Nucleus accumbens (tissue), 56 donors: ENCODE data around the gene NEDD4L.
A peak's percentile ranks its signal among the peaks of the same experiment; 100 is the strongest.

Experiments
- DNase-seq, 56 donors: peaks; one replicate each; lab custom pipeline; 2025; lab: John Stamatoyannopoulos, UW

Gene NEDD4L

DNA sequence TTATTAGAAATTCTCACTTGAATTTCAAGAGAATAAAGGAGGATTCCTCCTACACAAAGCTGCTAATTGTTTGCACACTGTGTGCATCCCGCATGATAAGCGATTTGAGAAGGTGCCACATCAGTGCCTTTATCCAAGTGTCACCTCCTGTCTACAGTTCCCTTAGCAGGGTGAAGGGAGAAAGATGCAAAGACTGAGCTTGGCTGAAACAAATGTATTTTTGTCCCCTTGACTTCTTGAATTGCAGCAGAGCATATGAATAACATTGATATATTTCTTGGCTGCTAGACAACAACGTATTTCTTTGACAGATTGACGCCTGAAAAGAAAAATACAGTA lies 255.1 kb downstream of the NEDD4L start:
- no peak for DNase-seq

DNA sequence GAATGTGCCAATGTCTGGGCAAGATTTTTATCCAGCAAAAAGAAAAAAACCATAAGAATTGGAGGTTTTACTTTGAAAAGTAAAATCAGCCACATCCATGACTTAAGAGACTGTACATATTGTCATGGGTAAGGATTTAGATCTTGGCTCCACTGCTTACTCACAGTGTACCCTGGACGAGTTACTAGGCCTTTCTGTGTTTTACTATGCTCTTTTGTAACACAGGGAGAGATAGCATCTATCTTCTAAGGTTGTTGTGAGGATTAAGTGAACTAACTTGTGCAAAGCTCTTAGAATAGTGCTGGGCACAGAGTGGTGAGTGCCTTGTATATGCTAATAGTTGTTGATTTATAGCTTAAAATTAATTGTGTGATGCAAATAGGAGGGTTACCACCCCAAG lies 255.9 kb downstream of the NEDD4L start:
- no peak for DNase-seq

DNA sequence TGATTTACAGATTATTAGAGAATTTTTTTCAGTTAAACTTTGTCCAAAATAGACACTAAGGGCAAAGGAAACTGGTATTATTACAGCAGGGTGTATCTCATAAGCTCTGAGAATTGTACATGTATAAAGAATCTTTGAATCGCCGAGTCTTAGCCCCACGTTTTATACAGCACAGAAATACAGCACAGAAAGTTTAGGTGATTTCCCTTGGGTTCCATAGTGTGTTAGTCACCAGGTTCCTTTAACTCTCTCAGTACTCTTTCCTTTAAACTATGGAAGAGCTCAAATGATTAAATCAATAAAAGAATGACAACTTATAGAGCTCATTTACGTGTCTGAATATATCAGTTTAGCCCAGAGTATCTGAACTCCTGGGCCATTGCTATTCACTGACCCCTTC lies 256.8 kb downstream of the NEDD4L start:
- DNase-seq = no peak

DNA sequence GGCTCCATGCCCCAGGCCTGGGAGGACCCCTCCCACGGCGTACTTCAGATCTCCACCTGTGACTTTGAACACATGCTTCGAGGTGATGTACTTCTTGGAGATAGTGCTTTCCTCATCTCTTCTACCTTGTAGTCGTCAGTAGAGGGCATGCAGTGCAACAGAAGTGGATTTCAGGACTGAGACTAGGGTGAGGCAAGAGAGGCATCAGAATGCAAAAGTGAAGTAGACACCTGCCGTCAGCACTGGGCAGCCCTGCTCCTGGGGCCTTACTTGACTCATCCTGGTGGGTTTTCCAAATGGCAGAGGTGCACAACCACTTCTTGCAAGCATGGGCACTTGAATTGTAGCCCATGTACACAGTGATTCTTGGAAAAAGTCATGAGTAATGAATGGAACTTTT lies 258.8 kb downstream of the NEDD4L start:
- no peak for DNase-seq

DNA sequence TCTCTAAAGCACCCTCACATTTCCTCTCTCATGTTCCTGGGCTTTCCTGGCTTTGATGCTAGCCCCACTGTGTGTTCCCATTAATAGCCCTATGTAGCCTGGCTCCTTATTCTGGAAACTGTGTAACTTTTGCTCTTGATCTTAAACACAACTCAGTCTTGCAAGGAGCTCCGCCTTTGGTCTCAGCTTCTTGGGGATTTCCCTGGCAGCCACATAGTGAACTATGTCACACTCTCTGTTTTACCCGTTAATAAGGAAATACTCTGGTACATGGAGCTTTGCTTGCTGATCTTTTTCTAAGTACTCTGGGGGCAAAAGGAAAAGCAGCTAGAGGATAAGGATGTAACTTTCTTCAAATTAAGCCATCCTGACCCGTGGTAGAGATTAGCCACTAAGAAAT lies 259.3 kb downstream of the NEDD4L start:
- DNase-seq = no peak

DNA sequence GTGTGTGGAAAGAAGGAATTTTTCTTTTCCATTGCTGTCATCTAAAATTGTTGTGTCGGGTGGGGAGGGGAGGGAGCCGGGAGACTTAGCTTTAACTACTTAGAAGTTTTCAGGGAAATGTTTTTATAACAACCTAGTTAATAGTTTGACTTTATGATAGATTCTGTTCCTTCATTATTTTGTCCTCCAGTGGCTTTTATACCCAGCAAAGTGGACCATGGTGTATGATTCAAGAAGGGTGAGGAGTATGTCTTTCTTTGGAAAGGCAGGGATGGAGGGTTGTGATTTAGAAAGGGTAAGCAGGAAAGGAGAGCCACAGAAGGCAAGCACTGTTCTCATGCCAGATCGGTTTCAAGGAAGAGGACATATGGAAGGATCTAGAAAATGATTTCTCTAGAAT lies 261.8 kb downstream of the NEDD4L start:
- no peak for DNase-seq

DNA sequence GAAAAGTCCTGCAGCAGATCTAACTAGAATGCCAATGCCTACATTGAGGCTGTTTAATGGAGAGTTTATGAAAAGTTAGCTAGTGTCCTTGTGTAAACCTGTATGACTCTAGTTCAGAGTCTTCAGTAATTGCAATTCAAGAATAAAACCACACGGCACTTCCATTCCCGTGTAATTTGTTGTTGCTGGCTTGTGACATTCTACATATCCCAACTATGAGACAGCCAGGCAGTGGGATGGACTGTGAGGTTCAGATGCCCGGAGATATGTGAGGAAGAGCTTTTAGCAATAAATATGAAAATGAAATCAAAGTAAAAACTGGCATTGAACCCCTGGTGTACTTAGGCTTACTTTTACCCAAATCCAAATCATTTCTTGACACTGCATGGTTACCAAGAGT lies 263.4 kb downstream of the NEDD4L start:
- no peak for DNase-seq

DNA sequence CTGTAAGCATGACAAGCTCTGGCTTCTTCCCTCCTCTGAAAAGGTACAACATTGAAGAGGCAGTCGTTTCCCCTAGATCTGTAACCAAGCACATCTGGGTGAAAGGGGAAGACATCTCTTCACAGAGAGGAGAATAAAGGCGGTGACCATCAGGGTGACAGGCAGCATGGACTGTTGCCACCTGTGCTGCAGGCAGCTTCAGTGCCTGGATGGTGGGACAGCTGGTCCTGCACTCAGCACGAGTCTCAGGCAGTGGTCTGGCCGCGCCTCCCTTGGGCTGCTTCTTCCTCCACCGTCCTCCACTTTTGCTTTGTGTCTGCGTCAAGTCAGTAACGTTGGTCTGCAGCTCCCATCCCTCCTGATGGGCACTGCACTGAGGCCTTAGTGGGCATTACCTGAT lies 264.4 kb downstream of the NEDD4L start:
- no peak for DNase-seq

DNA sequence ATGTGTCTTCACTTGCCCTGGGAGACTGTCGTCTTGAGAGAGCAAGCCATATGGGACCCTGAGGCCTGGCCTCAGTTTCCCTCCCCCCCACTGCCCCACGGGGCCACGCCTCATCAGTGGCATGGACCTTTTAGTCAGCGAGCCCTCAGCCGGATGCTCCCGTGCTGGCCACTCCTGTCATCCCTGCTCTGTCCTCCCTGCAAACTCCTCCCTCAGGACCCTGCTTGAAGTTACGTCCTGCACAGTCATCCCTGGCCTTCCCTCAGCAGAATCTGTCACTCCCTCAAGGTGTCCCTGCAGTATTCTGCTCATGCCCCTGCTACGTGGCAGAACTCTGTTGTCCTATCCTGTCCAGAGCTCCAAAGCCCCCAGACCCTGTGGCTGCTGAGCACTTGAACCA lies 265.1 kb downstream of the NEDD4L start:
- no peak for DNase-seq

DNA sequence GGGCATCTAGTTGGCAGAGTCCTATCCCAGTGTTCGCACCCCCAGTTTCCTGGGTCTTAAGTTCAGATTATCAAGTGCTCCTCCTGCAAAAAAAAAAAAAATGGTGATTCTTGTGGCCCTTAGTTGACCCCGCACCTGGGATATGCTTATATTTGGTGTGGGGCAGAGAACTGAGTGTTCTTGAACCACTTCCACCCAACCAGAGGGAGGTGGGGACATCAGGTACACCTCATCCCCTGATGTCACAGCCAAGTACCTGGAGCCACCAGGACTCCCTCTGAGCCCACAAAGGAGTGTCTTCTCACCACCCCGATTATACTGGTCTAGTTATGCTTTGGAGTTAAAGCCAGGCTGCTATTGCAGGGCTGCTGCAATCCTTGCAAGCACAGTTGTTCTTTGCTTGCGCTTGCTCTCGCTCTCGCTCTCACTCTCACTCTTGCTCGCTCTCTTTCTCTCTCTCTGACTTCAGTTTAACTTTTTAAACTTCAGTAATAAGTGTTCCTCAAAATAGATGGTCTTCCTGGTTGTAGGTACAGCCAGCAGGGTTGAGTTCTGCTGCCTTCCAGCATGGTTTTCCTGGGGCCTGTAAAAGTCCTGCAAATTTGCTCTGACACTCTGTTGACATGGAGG lies 265.7 kb downstream of the NEDD4L start:
- no peak for DNase-seq

DNA sequence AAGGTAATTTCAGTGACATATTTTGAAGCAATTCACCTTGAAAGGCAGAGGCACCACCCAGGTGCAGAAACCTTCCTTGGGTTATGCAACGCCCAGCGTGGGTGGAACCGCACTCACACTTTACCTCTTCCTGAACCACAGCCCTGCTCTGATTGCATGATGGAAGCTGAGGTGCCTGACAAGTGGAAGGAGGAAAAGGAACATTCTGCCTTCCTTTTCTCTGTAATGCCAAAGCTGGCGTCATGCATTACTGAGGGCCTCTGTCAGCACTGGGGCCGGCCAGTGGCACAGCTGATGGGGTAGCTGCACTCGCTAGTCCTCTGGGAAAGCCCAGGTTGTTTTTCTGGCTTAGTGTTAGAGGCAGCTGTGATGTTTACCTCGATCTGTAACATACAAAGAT lies 266.5 kb downstream of the NEDD4L start:
- peak in 39 of 56 donors; percentile 13 to 89 (median 61) for DNase-seq

DNA sequence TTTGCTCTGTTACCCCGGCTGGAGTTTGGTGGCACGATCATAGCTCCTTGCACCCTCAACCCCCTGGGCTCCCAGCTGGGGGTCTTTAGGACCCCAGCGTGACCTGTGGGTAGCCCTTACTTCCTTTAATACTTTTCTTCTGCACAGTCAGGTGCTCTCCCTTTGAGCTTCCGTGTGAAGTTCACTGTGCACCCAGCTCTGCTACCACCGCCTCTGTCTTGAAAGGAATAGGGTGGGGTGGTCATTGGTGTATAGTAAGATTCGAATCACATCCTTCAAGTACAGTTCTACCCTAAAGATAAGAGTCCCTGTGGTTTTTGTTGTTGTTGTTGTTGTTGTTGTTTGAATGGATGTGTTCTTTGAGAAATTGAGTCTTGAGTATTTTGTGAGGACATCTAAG lies 267.4 kb downstream of the NEDD4L start:
- DNase-seq = no peak

DNA sequence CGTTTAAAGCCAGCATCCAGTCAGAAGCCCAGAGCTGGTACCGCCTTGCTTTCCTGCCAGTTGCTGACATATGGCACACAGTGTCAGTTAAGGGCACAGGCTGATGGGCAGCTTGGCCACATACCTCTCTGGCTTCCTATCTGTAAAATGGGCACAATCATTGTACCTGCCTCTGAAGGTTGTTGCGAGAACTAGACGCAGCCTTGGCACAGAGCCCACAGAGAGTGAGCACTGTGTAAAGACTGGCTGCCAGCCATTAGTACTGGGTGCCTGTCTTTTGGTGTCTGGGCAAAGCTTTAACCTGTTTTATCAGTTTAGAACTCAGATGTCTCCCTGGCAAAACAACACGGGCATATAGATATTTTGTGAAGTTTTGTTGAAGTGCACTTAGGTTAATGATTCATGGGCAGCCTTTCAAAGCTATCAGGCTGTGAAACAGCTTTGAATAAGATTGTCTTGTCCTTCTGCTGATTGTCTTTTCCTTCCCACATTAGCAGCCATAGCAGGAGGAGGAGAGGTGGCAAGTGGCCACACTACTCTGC lies 269.5 kb downstream of the NEDD4L start:
- no peak for DNase-seq

DNA sequence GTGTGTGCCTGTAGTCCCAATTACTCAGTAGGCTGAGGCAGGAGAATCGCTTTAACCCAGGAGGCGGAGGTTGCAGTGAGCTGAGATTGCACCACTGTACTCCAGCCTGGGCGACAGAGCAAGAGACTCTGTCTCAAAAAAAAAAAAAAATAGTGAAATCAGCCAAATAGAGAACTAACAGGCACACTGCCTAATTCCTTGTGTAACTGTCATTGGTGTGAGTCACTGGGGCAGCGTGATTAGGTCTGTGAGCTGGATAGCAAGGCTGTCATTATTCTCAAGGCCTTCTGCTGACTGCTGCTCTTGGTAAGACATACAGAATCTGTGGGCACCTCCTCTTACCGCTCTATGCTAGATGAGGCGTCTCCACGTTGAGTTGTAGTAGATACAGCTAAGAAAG lies 270.3 kb downstream of the NEDD4L start:
- DNase-seq = peak in 34 of 56 donors; percentile 6 to 74 (median 32)

DNA sequence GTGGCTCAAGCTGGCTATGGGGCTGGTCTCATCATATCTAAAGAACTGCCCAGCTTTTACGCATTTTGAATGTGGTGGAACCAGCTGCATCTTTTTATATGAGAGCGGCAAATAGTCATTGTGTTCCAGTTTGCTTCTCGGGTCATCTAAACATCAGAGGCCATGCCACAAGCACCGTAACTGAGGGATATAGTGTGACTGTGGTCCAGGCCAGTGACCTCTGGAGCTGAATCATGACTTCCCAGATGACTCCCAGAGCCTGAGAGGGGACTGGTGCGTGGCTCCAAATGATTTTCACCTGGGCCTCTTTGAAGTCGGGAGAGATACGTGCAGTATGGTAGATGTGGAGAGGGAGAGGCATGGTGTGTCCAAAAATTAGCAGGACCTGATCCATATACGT lies 271.0 kb downstream of the NEDD4L start:
- DNase-seq = no peak

DNA sequence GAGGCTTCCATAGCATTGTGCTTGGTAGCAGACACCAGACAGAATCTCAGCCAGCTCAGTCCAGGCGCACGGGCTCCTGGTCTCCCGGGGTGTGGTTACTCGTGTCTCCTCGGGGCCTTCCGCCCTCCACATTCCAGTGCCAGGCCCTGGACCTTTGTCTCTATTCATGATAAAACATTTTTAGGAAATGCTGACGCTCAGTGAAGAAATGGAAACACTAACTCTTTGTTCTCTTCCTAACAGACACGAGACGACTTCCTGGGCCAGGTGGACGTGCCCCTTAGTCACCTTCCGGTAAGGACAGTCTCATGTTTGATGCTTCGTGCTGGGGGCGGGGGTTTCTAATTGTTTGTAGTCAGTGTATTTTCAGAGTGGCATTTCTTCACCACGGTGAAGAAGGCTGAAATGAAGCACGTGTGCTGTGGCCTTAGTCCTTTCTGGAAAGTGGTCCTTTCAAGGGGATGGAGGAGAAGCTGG lies 271.8 kb downstream of the NEDD4L start:
- DNase-seq = no peak

DNA sequence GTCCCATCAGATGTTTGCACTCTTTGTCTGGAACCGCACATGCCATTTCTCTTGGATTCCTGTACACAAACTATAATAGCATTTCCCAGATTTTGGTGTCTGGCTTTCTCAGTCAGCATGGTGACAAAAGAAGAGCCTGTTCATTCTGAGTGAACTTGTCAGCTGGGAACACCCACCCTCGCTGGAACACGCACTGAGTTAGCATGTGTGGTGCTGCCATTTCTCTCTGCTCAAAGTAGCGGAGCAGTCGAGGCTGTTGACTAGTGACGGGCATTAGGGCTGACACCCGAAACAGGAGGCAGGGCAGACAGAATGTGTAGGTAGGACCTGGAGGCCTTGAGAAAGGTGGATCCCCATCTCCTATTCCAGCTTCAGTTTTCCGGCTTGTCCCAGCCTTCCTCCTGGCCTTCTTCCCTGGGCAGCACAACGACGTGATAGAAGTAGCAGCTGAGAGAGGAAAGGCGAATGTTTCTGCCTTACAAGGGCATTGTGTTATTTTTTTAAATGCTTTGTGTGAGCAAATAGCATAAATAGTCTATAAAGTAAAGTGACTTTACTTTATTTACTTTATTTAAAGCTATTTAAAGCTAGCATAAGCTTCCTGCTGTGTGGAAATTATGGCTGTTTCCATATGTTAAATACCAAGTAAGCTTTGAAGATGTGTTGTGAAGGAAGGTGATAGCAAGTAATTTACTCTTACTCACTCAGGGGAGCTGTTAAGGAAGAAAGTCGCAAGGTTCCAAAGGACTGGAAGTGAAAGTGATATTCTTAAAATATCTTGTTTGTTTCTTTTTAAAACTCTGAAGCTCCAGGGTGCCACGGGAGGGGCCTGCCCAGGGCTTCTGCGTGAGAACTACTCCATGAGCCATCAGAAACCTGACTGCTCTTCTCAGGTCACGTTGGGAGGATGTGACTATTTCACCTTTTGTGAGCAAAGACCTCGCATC lies 272.6 kb downstream of the NEDD4L start:
- DNase-seq = peak in 27 of 56 donors; percentile 13 to 60 (median 30)

DNA sequence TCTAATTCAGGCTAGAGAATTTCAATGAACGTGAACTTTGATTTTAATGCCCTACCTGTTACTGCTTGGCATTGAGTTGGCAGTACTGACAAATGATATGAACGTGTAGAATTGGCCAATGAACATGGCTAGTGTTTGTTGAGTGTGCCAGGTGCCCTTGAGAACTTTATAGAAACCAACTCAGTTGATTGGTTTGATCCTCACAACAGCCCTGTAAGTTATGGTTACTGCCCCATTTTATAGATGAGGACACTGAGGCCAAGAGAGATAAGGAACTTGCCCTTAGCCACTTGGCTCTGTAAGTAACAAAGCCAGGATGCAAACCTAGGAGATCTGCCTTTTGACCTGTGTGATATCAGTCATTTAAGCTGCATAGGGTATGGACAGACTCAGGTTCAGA lies 275.7 kb downstream of the NEDD4L start:
- DNase-seq = no peak

DNA sequence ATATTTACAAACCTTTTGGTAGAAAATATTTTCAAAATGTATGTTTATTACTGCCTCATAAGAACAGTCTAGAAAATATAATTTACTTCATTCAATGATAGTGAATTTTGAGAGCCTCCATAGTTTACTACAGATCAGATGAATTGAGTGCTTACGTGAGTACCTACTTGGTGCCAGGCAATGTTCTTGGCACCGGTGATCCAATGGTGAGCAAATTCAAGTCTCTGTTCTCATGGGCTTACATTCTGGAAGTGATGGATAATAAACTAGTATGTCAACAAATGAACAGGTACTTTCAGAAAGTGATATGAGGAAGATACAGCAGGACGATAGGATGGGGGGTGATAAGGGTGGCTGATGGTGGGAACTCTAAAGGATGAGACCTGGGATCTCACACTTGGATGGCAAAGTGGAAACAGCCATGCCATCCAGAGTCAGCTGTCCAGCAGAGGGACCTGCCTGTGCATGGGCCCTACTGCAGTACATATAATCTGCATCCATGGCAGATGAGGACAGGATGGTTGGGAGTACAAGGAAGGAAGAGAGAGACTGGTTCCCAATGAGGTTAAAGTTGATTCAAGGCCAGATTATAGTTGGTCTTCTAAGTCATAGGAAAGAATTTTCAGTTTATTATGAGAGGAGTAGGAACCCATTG lies 277.0 kb downstream of the NEDD4L start:
- no peak for DNase-seq

DNA sequence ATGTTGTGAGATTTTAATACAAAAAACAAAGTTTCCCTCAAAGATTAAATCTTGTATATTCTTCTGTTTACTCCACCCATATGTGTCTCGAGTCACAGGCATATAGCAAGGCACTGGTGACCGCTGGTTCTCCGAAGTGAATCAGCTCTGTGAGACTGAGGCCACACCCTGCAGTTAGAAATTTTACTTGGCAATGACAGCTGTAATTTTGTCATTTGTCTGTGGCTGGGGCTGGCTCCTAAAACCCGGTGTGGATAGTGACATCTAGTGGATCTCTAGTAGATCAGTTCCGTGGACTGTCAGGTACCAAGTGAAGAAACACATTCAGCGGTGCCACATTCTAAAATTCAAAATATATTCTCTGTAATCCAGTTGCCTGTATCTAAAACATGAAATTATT lies 278.0 kb downstream of the NEDD4L start:
- peak in 33 of 56 donors; percentile 8 to 77 (median 31) for DNase-seq

DNA sequence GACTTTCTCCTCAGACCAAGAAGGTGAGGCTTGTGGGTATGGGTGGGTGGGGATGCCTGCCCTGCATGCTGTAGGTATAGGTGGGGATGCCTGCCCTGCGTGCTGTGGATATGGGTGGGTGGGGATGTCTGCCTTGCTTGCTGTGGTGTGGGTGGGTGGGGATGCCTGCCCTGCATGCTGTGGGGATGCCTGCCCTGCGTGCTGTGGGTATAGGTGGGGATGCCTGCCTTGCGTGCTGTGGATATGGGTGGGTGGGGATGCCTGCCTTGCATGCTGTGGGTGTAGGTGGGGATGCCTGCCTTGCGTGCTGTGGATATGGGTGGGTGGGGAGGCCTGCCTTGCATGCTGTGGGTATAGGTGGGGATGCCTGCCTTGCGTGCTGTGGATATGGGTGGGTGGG lies 278.4 kb downstream of the NEDD4L start:
- DNase-seq = peak in 2 of 56 donors; percentile 20 to 31
